WI38 (cell line): ENCODE measurements around the gene UGT1A7.

Experiments used
- H3K4me3 ChIP-seq: 2 replicates; pipeline ENCODE4 v1.5.1; 2011; ENCODE audit warnings: low read depth, mild to moderate bottlenecking, control low read depth, low read length
- TF ChIP-seq, protein P1 (sequence below): IDR thresholded peaks from 2 replicates; pipeline ENCODE4 v1.5.1; 2012; ENCODE audit warnings: low read depth, mild to moderate bottlenecking, control low read depth, low read length

The UGT1A7 gene

DNA sequence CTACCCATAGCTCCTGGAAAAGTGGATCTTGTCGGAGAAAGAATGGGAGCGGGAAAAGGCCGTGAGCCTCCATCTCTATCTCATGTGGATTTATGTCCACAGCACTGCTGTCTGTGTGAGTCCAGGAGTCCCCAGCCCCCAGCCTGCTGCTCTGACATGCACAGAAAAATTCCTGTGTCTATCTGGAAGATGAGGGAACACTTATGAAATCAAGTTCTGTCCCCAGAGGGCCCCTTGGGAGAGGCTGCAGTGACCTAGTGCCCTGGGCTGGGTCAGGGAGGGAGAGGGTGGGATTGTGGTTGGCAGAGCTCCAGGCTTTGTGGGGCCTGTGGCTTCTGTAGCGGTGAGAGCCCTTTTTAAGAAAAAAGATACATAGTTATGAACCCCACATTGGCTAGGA lies 135.1 kb downstream of the UGT1A7 start:
- TF ChIP-seq, protein P1, sequence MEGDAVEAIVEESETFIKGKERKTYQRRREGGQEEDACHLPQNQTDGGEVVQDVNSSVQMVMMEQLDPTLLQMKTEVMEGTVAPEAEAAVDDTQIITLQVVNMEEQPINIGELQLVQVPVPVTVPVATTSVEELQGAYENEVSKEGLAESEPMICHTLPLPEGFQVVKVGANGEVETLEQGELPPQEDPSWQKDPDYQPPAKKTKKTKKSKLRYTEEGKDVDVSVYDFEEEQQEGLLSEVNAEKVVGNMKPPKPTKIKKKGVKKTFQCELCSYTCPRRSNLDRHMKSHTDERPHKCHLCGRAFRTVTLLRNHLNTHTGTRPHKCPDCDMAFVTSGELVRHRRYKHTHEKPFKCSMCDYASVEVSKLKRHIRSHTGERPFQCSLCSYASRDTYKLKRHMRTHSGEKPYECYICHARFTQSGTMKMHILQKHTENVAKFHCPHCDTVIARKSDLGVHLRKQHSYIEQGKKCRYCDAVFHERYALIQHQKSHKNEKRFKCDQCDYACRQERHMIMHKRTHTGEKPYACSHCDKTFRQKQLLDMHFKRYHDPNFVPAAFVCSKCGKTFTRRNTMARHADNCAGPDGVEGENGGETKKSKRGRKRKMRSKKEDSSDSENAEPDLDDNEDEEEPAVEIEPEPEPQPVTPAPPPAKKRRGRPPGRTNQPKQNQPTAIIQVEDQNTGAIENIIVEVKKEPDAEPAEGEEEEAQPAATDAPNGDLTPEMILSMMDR, result no peak
- H3K4me3 ChIP-seq, result no peak overlapping the region

DNA sequence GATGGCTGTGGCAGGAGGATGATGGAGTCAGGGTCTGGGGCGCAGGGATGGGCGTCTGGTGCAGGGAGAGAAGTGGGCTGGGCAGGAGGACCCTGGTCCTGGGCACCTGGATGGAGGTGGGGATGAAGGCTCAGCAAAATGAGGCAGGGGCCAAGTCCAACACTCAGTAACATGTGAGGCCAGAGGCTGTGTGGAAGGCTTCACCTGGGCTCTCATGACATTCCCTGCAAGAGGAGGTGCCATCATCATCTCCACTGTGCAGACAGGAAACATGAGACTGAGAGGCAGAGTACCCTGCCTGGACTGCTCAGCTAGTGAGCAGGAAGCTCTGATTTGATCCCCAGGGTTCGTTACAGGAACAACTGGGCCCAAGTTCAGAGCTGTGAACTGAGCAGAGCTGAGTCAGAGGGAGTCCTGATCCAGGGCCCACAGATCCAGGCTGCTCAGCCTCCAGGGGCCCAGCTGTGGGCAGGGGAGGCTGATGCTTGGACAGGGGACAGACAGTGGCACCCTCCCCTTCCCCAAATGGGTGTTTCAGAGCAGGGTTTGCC lies 135.7 kb downstream of the UGT1A7 start:
- TF ChIP-seq, protein P1, result no peak
- no peak overlapping the region for H3K4me3 ChIP-seq

DNA sequence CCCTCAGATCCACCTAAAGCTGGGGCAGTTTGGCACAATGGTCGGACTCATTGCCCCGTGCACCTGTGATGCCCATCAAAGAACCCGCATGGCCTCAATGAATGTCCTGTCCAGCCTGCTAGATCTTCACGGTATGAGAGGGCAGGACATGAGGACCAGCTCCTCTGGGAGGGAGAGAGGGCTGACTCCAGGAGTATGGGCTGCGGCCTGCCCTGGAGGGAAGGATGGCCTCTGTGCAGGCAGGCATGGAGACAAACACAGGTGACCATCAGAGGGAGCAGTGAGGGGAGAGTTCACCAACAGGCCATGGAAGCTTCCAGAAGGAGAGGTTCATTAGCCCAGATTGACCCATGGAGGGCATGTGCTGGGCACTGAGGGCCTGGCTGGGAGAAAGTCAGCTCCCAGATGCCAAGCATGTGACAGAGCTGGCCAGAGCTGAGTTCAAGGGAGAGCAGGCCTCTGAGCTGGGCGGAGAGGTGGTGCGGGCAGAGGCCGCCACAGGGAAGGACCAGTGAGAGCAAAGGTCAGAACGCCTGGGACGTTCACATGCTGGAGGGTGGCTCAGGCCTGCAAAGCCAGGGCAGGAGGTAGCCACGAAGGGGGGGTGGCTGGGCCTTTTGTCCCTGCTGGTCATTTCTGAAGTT lies 136.4 kb downstream of the UGT1A7 start:
- TF ChIP-seq, protein P1, result no peak
- no peak overlapping the region for H3K4me3 ChIP-seq

DNA sequence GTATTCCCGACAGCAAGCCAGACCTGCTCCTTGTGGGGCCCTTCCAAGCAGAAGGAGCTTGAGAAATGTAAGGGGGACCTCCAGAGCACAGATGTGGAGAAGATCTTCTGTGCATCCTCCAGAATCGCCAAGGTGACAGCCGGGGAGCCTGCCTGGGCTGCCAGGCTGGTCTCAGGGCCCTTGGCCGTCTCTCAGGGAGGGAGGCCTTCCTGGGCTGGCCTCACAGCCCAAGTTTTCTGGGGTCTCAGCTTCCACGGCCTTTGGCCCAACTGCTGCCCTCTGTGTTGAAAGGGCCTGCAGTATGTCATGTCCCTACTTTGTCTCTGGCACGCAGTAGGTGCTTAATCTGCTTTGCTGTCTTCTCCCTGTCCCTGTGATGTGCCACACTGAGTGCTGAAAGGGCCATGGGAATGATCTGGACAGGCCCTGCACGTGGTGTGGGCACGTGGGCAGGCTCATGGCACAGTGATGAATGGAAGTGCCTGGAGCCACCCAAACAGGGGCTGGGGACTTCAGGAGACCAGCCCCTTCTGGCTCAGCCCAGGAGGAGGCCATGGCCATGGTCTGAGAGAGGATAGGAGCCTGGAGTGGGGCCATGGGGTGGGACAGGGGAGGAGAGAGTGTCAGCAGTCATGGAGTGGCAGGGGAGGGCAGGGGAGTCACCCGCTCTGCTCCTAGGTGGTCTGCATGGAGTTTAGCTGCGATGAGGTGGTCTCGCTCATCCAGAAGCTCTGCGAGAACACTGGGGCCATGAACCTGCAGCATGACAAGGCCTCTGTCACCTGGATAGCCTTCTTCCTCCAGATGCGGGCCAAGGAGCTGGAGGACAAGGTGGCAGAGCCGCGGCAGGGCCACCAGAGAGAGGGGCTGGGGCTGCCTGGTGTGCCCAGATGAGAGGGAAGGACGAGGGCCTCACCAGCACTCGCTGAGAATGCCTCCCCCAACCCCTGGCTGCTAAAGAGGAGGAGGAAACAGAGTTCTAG lies 137.2 kb downstream of the UGT1A7 start:
- TF ChIP-seq, protein P1, result no peak
- no peak overlapping the region for H3K4me3 ChIP-seq

DNA sequence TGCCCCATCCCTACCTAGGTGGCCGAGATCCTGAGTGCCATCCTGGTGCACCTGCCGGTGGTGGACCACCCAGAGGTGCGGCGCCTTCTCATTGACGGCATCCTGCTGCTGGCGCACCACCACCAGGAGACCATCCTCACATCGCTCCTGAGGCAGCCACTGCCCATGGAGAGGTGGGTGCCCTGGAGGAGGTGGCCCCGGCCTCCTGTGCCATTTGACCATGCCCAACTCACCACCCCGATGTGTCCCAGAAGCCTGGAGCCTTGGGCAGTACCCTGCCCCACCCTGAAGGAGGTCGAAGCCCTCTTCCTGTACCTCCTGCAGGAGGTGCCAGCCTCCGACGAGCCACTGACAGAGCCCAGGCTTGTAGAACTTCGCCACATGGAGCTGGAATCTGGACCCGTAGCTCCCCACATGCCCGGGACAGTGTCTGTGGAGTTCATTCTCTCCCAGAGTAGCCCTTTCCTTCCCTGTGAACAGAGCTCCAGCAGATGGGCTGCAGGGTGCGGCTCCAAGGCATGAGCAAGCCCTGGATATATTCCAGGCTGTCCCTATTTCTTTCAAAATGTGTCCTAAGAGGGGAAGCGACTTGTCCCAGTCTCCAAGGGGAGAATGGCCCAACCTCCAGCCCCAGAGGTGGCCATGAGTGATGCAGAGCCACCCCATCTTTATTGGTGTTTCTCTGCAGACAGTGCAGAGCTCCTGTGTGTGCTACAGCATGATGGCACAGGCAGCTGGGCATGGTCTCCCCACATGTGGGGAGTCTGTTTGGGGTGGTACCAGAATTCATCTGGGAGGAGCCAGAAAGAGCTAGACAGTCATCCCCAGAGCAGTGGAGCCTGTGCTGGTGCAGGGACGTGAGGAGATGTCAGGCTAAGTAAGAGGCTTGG lies 138.4 kb downstream of the UGT1A7 start:
- no peak overlapping the region for H3K4me3 ChIP-seq
- TF ChIP-seq, protein P1, result no peak

DNA sequence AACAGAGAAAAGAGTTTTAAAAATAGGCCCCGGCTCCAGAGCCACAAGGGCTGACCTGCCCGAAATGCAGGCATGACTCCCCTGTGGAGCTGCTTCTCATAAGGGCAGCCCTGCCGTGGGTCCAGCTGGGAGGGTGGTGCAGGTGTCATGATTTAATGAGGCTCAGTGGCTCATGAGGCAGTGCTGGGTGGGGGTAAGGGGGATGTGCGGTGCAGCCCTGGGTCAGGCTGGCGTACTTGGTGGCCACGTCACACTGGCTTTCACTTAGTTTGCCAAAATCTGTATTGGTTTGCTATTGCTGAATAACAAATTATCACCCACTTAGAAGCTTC lies 139.0 kb downstream of the UGT1A7 start:
- no peak overlapping the region for H3K4me3 ChIP-seq
- TF ChIP-seq, protein P1, result no peak
